HTERT RPE-1 (cell line): ENCODE data around the gene CRYGA.
"Not testable (repeated sequence)": the region's sequence is repeated elsewhere in the genome, so short reads cannot be mapped to it uniquely, and the experiment has no call there.

Experiments
- in situ Hi-C: fragments of 300-500 bp; cut with MboI; formaldehyde crosslinking; loops from 4 replicates; pipeline ENCODE4 v1.14.3; 2020; ENCODE audit warnings: low sequenced_read_pairs

CRYGA gene

DNA sequence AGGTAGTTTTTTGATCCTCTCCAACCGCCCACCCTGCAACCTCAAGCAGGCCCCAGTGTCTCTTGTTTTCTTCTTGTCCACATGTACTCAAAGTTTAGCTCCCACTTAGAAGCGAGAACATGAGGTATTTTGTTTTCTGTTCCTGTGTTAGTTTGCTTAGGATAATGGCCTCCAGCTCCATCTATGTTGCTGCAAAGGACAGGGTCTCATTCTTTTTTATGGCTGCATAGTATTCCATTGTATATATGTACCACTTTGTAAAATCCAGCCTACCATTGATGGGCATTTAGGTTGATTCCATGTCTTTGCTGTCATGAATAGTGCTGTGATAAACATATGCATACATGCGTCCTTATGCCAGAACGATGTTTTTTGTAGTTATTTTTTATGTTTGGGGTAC is 36.3 kb downstream of the CRYGA start:
- in situ Hi-C loops: no loop called here

DNA sequence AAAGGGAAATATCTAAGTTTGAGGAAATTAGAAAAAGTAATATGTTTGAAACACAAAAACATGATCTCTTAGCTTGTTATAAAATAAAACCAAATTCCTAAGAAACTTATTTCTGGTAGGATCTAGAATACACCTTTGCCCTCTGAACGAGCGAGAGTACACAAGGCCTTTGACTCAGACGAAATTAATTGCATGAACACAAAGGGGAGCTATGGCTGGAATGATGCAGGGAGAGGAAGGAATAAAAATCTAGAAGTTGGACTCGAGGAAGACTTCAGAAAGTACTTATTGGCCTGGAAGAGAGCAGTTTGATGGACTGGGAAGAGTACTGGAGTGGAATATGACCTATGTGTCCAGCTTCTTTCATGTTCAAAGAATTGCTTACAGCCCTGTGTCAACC is 38.1 kb downstream of the CRYGA start:
- in situ Hi-C loops: no loop called here

DNA sequence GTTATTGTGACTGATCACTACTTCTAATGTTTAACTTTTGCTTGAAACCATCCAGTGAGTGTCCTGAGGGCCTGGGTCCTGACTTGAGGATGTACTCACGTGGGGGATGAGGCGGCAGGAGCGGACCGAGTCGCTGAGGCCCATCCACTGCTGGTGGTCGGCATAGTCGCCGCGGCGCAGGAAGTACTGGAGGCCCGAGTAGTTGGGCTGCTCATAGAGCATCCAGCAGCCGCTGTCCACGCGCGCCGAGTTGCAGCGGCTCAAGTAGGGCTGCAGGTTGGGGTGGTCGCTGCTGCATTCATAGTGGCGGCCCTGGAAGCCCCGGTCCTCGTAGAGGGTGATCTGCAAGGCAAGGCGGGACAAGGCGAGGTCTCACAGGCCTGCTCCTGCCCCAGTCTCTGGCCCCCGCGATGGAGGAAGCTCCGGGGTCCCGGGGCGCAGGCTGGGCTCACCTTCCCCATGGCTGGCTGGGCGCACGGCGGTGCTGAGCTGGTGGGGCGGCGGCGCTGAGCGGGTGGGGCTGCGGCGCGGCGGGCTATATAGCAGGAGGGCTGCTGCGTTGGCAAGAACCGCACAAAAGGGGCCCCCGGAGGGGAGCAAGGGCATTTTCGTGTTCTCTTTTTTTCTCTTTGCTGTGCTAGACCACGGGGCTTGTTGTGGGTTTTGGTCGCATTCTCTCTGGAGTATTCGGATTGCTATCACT is 39.2 kb downstream of the CRYGA start, which contains the start of gene CRYGD:
Gene CRYGD, minus strand, starts transcription at position 512 of the 703 bp plus-strand sequence. Its CDS starts 51 bp downstream, at position 461.
- in situ Hi-C loops: not testable (repeated sequence)

DNA sequence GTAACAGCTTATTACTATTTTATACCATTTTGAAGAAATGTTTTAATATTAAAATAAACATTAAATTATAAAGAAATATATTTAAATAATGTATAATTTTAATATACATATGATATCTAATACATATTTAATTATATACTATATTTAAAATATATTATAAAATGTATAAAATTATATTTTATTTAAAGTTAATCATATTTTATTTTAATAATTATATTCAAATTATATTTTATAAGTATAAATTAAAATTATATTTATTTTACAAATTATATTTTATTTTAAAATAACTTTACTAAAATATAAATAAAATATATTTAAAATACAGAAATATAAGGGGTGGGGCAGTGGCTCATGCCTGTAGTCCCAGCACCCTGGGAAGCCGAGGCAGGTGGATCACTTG is 41.1 kb downstream of the CRYGA start:
- in situ Hi-C loops: no loop called here

DNA sequence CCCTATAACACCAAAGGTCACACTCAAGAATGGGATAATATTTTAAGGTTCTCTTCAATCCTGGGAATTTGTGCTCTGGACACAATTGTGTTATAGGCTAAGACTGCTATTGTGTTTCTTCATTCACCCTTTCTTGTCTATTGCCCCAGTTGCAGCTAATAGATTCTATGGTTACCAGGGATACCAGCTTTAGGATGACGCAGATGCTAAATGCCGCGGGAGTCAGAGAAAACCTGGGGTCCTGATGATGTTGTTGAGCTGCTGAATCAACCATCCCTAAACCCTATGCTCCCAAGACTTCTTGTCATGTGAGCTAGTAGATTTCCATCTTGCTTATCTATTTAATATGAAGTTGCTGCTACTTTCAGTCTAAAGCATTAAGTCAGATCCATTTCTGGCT is 44.5 kb downstream of the CRYGA start:
- in situ Hi-C loops: no loop called here

DNA sequence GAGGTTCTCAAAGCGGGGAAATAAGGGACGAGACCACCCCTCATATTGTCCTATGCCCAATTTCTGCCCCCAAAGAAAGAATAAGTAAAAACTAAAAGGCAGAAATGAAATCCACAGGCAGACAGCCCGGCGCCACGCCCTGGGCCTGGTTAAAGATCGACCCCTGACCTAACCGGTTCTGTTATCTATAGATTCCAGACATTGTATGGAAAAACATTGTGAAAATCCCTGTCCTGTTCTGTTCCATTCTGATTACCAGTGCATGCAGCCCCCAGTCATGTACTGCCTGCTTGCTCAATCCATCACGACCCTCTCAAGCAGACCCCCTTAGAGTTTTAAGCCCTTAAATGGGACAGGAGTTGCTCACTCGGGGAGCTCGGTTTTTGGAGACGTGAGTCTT is 46.0 kb downstream of the CRYGA start:
- in situ Hi-C loops: not testable (repeated sequence)

DNA sequence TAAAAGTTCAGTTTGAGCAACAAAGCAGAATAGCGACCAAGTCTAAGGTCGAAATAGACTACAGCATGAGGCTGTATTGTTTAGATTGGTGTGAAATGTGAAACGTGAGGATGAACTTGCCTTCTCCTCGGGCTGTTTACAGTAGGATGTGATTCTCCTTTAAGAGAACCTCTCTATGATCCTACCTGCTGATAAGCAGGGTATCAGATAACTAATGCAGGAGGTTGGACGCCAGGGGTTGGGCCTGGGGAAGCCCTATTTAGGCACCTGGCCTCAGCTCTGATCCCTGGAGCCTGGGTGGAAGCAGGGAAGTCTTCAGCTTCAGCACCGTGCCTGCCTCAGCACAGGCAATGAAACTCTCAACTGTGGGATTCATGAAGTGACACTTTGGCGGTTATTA is 50.4 kb downstream of the CRYGA start:
- in situ Hi-C loops: no loop called here

DNA sequence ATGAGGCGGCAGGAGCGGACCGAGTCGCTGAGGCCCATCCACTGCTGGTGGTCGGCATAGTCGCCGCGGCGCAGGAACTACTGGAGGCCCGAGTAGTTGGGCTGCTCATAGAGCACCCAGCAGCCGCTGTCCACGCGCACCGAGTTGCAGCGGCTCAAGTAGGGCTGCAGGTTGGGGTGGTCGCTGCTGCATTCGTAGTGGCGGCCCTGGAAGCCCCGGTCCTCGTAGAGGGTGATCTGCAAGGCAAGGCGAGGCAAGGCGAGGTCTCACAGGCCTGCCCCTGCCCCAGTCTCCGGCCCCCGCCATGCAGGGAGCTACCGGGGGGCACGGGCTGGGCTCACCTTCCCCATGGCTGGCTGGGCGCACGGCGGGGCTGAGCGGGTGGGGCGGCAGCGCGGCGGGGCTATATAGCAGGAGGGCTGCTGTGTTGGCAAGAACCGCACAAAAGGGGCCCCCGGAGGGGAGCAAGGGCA is 51.1 kb downstream of the CRYGA start:
- in situ Hi-C loops: not testable (repeated sequence)
